Measurements from ENCODE around the gene ARL5B.

ARL5B gene

DNA sequence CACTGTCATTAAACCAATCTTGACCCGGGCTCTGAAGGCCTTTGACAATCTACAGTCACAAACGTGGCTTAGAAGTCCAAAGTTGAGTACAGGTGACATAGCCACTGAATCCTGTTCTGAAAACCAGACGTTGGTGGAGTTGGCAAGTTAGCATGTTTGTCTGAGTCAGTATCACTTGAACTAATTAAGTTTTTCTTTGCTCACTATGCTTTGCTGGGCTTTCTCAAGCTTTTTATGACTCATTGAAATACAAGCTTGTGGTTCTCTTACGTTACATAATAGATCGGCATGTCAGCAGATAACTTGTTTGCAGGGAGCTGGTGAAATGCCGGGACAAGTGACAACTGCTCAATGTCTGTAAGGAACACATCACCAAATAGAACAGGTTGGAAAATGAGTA is 53.8 kb downstream of the ARL5B start:
- no peak for DNase-seq

GRCh38 chr10:18718991-18719390 is 59.8 kb downstream of the ARL5B start:
- no peak for DNase-seq

DNA sequence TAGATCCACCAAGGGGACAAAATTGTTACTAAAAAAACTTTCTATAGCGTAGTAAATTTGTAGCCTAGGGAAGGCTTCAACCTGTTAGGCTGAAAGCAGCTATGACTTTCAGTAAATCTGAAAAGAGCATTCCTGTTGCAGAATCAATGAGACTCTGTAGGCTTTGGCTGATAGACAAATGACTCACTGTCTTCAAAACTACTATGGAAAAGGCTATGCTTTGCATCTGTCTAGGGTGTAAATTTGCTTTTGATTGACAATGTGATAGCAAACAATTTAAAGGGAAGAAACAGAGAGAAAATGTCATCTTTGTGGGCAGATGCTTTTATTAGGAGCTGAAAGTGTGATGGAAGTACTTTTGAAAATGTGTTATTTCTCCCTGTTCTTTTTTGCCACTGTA is 60.6 kb downstream of the ARL5B start:
- DNase-seq: no peak

- DNase-seq: no peak
Measured at GRCh38 chr10:18721067-18721466, 61.8 kb downstream of the ARL5B start.

DNA sequence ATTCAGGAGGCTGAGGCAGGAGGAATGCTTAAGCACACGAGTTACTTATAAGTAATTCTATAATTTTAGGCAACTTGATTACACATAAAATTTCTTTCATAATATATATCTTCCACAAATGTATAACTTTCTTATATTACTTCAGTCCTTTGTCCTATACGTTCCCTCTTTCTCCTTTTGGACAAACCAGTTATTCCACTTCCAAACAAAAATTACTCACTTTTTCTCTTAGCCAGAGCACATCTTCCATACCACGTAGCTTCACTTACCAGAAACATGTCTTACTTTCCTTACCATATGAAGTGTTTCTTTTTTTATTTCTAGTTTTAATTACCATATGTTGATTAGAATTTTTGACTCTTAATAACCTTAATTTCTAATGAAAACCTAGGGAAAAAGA is 64.6 kb downstream of the ARL5B start:
- no peak for DNase-seq

Data from KG1 (cell line).